Measurements from ENCODE around the gene CADM1. TPM values are rescaled to one million over a fixed set of nuclear protein-coding genes. Genes with fewer than 3 reads are reported as not detected.

CADM1 gene
- total RNA-seq, 2 donors from 2014 or later = 0.18 TPM; not detected in 1

GRCh38 chr11:115256397-115257197 is 247.6 kb downstream of the CADM1 start:
- Mint-ChIP-seq H3K36me3 (no peaks in the 10 kb centered on the region), H3K27ac (no peak overlapping the region), H3K9me3 (peaks cover 0 to 3% of the 10 kb centered on the region in 2 donors)
- DNase-seq (ENCODE audit: low spot score in 2 of 2) (no peak), ATAC-seq (no peak)

DNA sequence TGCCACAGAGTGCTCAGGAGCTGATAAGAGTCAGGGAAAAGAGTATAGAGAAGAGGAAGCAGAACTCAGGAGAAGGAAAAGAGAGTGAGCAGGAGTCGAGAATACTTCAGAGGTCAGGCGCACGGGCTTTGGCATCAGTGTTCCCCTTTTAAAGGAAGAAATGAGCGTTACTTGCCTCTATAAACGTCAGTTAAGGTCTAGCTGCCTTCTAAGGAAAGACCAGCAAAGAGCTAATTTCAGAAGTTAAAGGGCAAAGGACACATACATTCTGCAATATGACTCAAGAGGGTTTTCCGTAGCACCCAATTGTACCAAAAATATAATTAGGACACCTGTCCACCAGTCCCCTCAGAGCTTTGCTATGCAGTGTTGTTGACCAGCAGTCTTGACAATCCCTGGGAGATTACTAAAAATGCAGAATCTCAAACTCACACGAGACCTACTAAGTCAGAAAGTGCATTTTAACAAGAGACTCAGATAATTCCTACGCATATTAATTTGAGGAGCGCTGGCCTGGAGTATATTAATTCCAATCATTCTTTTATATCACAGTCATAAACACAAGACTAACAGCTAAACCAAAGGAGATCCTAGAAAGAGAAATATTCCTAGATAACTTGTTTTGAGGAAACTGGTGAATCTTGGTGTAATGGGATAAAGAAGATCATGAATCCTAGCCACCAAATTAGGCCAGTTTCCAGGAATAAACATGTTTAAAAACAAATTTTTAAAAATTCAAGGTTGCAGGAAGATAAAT is 249.0 kb downstream of the CADM1 start:
- DNase-seq (ENCODE audit: low spot score in 2 of 2) (no peak), ATAC-seq (no peak)
- H3K9me3 Mint-ChIP-seq = peaks cover 0 to under 1% of the 10 kb centered on the region in 2 donors
- H3K27ac Mint-ChIP-seq = no peak overlapping the region
- H3K36me3 Mint-ChIP-seq = no peaks in the 10 kb centered on the region

DNA sequence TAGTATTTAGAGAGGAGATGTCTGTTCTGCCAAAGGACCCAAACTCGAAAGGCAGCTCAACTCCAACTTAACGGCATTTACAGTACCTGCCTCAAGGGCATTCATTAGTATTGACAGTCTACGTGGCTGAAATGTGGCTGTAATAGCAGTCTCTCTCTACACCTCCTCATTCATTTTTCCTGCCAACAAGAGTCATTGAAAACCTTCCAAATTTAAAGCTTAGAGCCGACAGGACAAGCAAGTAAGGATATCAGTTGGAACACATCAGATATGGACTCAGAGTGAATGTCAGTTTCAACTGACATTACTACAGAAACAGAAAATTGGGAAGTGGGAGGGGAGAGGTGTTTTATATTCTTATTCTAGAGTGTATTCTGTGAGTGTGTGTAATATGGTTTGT is 253.1 kb downstream of the CADM1 start:
- Mint-ChIP-seq H3K27ac (no peak overlapping the region), H3K36me3 (no peaks in the 10 kb centered on the region)
- no peak for ATAC-seq

DNA sequence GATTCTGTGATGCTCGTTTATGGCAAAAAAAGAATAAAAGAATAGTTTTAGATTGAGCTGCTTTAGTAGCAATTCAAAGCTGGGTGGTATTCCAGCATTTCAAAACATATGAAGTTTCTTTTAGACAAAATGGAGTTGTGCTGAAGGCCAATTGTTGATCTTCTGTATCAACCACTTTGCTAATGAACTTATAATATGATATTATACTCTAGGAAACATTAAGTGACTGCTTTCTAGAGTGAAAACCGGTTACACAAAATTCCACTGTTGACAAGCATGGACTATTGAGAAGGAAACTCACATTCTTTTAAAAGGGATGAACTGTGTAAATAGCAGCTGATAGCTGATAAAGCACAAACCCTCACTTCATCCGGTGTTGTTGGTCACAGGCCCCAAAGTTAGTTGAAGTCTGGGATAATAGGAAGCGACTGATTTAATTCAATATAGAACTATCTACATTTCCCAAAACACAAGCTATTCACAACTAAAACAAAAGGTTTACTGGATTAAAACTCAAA is 255.1 kb downstream of the CADM1 start:
- no peak overlapping the region for H3K27ac Mint-ChIP-seq
- H3K9me3 Mint-ChIP-seq = no peaks in the 10 kb centered on the region
- ATAC-seq (no peak), DNase-seq (ENCODE audit: low spot score in 2 of 2) (no peak)
- H3K36me3 Mint-ChIP-seq = no peaks in the 10 kb centered on the region

More for the DNA sequence above, 253.1 kb downstream of the CADM1 start:
- DNase-seq (ENCODE audit: low spot score in 2 of 2) = no peak
- H3K9me3 Mint-ChIP-seq = no peaks in the 10 kb centered on the region

DNA sequence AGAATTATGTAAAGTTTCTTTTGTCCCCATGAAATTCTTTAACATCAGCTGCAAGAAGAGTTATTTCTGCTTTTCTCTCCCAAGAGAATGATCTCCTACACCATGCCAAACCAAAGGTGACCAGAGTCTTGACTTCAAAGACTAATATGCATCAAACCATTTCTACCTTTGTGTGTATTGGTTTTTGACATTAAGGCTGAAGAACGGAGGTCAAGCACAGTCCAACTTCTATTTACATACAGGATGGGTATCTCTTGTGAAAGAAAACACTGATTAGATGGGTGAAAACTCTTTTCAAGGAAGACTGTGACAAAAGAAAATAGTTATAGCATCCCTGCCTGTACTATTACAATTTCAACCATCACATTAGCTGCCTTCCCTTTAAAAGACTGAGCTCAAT is 256.3 kb downstream of the CADM1 start:
- ATAC-seq (no peak), DNase-seq (ENCODE audit: low spot score in 2 of 2) (no peak)
- Mint-ChIP-seq H3K9me3 (no peaks in the 10 kb centered on the region), H3K36me3 (no peaks in the 10 kb centered on the region), H3K27ac (no peak overlapping the region)

GRCh38 chr11:115247361-115247760 is 256.9 kb downstream of the CADM1 start:
- no peak for ATAC-seq

DNA sequence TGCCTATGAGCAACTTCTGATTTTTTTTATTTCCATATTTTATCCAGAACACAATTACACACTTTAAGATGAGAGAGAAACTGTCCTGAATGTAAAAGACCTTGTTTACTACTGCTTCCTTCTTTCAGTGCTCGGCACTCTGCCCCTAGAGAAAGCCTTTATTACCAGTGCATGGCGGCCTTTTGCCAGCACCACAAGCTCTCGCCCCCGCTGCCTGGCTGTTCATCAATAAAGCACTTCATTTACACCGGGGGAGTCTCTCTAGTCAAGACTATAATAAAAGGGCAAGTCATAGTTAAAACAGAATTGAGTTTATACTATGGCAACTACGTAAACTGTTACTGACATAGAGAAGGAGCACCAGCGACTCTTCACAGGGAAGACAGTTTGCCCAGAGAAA is 259.5 kb downstream of the CADM1 start:
- DNase-seq (ENCODE audit: low spot score in 2 of 2) (no peak), ATAC-seq (no peak)
- Mint-ChIP-seq H3K9me3 (no peaks in the 10 kb centered on the region), H3K36me3 (no peaks in the 10 kb centered on the region), H3K27ac (no peak overlapping the region)

More at GRCh38 chr11:115247361-115247760, 256.9 kb downstream of the CADM1 start:
- Mint-ChIP-seq H3K9me3 (no peaks in the 10 kb centered on the region), H3K36me3 (no peaks in the 10 kb centered on the region), H3K27ac (no peak overlapping the region)
- no peak for DNase-seq (ENCODE audit: low spot score in 2 of 2)

DNA sequence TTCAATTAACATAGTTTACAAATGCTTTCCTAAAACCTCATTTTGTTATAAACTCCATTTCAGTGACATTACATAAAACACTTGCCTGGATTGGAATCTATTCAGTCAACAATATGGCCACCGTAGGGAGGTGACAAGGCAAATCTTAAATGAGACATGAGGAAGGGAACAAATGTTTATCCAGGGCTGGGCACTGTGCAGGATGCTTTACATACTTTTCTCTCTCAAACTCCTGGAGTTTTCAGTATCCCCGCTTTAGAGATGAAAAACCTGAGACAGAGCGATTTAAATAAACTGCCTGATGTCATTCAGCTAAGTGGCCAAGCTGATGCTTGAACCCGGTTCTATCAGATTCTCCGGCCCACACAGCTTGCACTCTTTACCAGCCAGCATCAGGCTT is 259.9 kb downstream of the CADM1 start:
- DNase-seq (ENCODE audit: low spot score in 2 of 2) (no peak), ATAC-seq (no peak)
- no peaks in the 10 kb centered on the region for H3K36me3 Mint-ChIP-seq
- no peaks in the 10 kb centered on the region for H3K9me3 Mint-ChIP-seq
- no peak overlapping the region for H3K27ac Mint-ChIP-seq

DNA sequence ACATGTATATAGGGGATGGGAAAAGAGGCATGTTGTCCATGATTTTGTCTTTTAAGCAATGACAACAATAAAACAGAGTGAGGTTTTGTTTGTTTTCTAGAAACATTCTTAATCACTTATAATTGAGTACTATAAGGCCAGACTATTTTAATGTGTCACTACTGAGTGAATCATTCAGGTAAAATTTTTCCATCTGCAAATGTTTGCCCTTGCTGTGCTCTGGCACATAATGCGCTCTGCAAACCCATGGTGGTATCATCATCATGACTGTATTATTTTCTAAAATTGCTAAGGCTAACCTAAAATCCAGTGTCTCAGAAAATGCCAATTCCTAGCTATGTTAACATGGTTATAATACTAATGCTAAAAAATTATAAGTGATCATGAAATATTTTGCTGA is 261.2 kb downstream of the CADM1 start:
- H3K36me3 Mint-ChIP-seq = no peaks in the 10 kb centered on the region
- H3K9me3 Mint-ChIP-seq = no peaks in the 10 kb centered on the region
- H3K27ac Mint-ChIP-seq = no peak overlapping the region
- ATAC-seq = no peak
- DNase-seq (ENCODE audit: low spot score in 2 of 2) = no peak

DNA sequence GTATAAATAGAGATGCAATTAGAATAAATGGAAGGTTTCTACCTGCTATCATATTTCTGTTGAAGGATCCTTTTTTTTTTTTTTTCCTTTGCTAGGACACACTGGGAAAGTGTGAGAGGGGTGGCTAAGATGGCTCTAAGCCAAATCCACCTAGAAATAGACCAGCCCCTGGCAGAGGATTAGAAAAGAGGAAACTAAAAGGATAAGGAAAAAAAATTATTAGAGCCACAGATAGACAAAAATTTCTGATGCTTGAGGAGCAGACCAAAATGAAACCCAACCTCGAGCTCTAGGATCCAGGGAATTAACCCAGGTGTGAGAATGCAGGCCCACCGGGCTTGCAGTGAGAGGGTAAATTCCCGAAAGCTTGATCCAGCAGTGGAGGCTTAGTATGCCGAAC is 262.3 kb downstream of the CADM1 start:
- DNase-seq (ENCODE audit: low spot score in 2 of 2) = no peak
- H3K36me3 Mint-ChIP-seq = no peaks in the 10 kb centered on the region
- H3K27ac Mint-ChIP-seq = no peak overlapping the region
- ATAC-seq = no peak
- no peaks in the 10 kb centered on the region for H3K9me3 Mint-ChIP-seq

DNA sequence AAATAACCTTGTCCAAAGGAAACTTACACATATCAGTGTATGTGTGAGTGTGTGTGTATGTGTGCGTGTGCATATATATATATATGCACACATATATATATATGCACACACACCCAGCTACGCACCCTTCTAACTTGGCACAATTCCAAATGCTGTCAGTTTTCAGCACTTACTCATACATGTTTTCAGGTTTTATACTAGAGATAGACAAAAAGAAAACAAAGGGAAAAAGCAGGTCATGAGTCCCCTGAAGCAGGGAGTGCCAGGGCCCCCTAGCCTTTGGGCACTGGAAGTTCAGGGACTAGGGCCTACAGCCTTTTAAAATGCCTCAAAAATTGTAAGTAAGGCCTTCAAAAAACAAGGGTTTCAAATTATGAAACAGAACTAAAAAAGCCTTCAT is 265.4 kb downstream of the CADM1 start:
- ATAC-seq = no peak
- H3K9me3 Mint-ChIP-seq = no peaks in the 10 kb centered on the region
- no peak overlapping the region for H3K27ac Mint-ChIP-seq
- no peaks in the 10 kb centered on the region for H3K36me3 Mint-ChIP-seq
- no peak for DNase-seq (ENCODE audit: low spot score in 2 of 2)

GRCh38 chr11:115238086-115238485 is 266.1 kb downstream of the CADM1 start:
- Mint-ChIP-seq H3K9me3 (no peaks in the 10 kb centered on the region), H3K27ac (no peak overlapping the region), H3K36me3 (no peaks in the 10 kb centered on the region)
- DNase-seq (ENCODE audit: low spot score in 2 of 2) (no peak), ATAC-seq (no peak)

- Mint-ChIP-seq H3K36me3 (no peaks in the 10 kb centered on the region), H3K9me3 (no peaks in the 10 kb centered on the region)
Measured at GRCh38 chr11:115237578-115237977, 266.6 kb downstream of the CADM1 start.

GRCh38 chr11:115234794-115235193 is 269.4 kb downstream of the CADM1 start:
- Mint-ChIP-seq H3K36me3 (no peaks in the 10 kb centered on the region), H3K9me3 (no peaks in the 10 kb centered on the region), H3K27ac (no peak overlapping the region)
- no peak for ATAC-seq
- no peak for DNase-seq (ENCODE audit: low spot score in 2 of 2)

More at GRCh38 chr11:115237578-115237977, 266.6 kb downstream of the CADM1 start:
- no peak for ATAC-seq
- no peak overlapping the region for H3K27ac Mint-ChIP-seq
- DNase-seq (ENCODE audit: low spot score in 2 of 2) = no peak

- Mint-ChIP-seq H3K27ac (no peak overlapping the region), H3K36me3 (no peaks in the 10 kb centered on the region), H3K9me3 (no peaks in the 10 kb centered on the region)
- no peak for ATAC-seq
- DNase-seq (ENCODE audit: low spot score in 2 of 2) = no peak
Measured at GRCh38 chr11:115226556-115226955, 277.7 kb downstream of the CADM1 start.

DNA sequence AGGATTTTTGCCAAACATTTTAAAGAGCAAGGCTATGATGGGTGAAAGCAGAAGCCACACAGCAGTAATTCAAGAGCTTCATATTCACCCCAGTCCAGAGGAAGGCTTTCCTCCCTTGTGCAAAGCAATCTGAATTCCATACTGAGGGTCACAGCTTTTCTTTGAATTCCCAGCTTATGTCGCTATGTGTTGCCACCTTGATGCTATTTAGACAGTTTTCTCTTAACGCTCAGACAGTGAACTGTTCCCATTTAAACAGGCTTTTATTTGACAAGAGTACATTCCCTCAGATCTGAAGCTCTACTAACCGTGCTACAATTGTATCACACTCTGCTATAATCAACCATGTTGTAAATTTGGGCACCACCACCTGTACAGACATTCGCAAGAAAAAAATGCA is 279.7 kb downstream of the CADM1 start:
- no peak for DNase-seq (ENCODE audit: low spot score in 2 of 2)
- Mint-ChIP-seq H3K36me3 (no peaks in the 10 kb centered on the region), H3K27ac (no peak overlapping the region), H3K9me3 (no peaks in the 10 kb centered on the region)
- no peak for ATAC-seq

DNA sequence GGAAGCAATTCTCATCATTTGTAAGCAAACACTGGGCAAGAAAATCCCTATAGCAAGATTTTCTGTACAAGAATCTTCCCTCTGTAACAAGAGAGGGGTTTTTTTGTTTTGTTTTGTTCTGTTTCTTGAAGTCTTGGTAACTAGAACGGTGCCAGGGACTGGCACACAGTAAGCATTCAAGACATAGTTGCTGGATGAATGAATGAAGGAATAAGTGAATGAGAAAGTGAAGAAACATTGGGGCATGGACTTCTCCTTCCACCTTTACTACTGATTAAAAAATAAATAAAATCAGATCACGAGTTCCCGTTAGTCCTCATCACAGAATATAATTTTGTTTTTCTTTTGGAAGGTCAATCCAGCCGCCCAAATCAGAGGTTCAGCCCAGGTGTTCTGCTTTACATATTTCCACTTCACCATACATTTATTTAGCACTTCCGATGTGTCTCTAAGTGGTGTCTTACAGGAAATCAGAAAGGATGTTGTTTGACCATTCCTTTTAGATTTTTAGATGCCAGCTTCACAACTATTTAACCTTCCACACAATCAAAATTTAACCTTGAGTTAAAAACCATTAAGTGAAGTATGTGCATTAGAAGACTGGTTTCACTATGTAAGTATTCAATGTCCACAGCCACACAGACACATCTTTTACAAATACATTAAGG is 281.2 kb downstream of the CADM1 start:
- no peak for DNase-seq (ENCODE audit: low spot score in 2 of 2)
- Mint-ChIP-seq H3K27ac (no peak overlapping the region), H3K9me3 (no peaks in the 10 kb centered on the region), H3K36me3 (no peaks in the 10 kb centered on the region)
- ATAC-seq = peak in 1 of 2 donors; percentile 60

Data from activated naive CD4-positive, alpha-beta T cell treated with anti-CD3 and anti-CD28 coated beads, Interleukin-2, amount 50 U/mL, for 72 hours (primary cell).